Panc1 (cell line): Measurements from ENCODE around the gene SULT2B1.
"Not testable (repeated sequence)": the region's sequence is repeated elsewhere in the genome, so short reads cannot be mapped to it uniquely, and the experiment has no call there.

Source experiments
- CTCF ChIP-seq: fragments of 450-650 bp; IDR thresholded peaks from 2 replicates; pipeline ENCODE4 v1.5.1; 2017; ENCODE audit warnings: mild to moderate bottlenecking
- POLR2AphosphoS5 ChIP-seq: IDR thresholded peaks from 2 replicates; pipeline ENCODE4 v1.6.1; 2012; ENCODE audit warnings: mild to moderate bottlenecking, low read depth, low read length, moderate library complexity
- TF ChIP-seq, protein P1 (sequence below), 2 experiments: IDR thresholded peaks; 2 replicates each; pipeline ENCODE4 v1.6.1; 2011 to 2012; ENCODE audit warnings: low read depth in 2 of 2, control low read depth in 1 of 2, low read length in 1 of 2, mild to moderate bottlenecking in 1 of 2, moderate library complexity in 1 of 2; ENCODE audit not compliant: insufficient read depth in 1 of 2

DNA sequence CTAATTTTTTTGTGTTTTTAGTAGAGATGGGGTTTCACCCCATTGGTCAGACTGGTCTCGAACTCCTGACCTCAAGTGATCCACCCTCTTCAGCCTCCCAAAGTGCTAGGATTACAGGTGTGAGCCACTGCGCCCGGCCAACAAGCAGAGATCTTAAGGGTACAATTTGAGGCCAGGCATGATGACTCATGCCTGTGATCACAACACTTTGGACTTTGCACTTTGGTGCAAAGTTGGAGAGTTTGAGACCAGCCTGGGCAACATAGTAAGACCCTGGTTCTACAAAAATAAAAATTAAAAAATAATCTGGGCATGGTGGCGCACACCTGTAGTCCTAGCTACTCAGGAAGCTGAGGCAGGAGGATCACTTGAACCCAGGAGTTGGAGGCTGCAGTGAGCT, 32.5 kb upstream of the SULT2B1 start:
- not testable (repeated sequence) for TF ChIP-seq CTCF, POLR2AphosphoS5
- TF ChIP-seq, protein P1, sequence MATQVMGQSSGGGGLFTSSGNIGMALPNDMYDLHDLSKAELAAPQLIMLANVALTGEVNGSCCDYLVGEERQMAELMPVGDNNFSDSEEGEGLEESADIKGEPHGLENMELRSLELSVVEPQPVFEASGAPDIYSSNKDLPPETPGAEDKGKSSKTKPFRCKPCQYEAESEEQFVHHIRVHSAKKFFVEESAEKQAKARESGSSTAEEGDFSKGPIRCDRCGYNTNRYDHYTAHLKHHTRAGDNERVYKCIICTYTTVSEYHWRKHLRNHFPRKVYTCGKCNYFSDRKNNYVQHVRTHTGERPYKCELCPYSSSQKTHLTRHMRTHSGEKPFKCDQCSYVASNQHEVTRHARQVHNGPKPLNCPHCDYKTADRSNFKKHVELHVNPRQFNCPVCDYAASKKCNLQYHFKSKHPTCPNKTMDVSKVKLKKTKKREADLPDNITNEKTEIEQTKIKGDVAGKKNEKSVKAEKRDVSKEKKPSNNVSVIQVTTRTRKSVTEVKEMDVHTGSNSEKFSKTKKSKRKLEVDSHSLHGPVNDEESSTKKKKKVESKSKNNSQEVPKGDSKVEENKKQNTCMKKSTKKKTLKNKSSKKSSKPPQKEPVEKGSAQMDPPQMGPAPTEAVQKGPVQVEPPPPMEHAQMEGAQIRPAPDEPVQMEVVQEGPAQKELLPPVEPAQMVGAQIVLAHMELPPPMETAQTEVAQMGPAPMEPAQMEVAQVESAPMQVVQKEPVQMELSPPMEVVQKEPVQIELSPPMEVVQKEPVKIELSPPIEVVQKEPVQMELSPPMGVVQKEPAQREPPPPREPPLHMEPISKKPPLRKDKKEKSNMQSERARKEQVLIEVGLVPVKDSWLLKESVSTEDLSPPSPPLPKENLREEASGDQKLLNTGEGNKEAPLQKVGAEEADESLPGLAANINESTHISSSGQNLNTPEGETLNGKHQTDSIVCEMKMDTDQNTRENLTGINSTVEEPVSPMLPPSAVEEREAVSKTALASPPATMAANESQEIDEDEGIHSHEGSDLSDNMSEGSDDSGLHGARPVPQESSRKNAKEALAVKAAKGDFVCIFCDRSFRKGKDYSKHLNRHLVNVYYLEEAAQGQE (IDR thresholded peaks at IDR 0.05; ENCODE audit: insufficient read depth in 1 of 2, low read depth in 2 of 2, low read length in 1 of 2) = not testable (repeated sequence)
